Testis (tissue), 3 donors: ENCODE data around the gene STAC3. TPM values are rescaled to one million over a fixed set of nuclear protein-coding genes. Genes with fewer than 3 reads are reported as not detected.

Experiments
- DNase-seq: peaks from one replicate; pipeline ENCODE4 v3.0.0-alpha.2; 2019
- H3K27ac ChIP-seq, 2 donors: fragments of 200-600 bp; sonication (generic); one replicate each; pipeline ENCODE4 v1.5.1; 2019
- H3K27me3 ChIP-seq: fragments of 200-600 bp; sonication (generic); one replicate; pipeline ENCODE4 v1.5.1; 2019
- H3K36me3 ChIP-seq: fragments of 200-600 bp; sonication (generic); one replicate; pipeline ENCODE4 v1.5.1; 2017; ENCODE audit warnings: low read depth; ENCODE audit errors: missing control alignments
- H3K4me1 ChIP-seq: fragments of 200-600 bp; sonication (generic); one replicate; pipeline ENCODE4 v1.5.1; 2019
- H3K4me3 ChIP-seq, 2 donors: fragments of 200-600 bp; sonication (generic); one replicate each; pipeline ENCODE4 v1.5.1; 2017 to 2019
- H3K9me3 ChIP-seq: fragments of 200-600 bp; sonication (generic); one replicate; pipeline ENCODE4 v1.5.1; 2017
- POLR2A ChIP-seq: fragments of 450-650 bp; IDR thresholded peaks from one replicate; pipeline ENCODE4 v1.6.1; 2017; ENCODE audit warnings: antibody characterized with exemption, mild to moderate bottlenecking, moderate library complexity
- WGBS, 2 donors: methylation state at CpG; one replicate each; pipeline ENCODE4 v1.1.5; 2018; 5-methylcytosine and 5-hydroxymethylcytosine counted together
- intact Hi-C: fragments of 100-400 bp; cut with DNase I; formaldehyde crosslinking; loops from one replicate; pipeline ENCODE4 v1.15.1; 2023; ENCODE audit warnings: low total_unique reads
- polyA plus RNA-seq: library from polyadenylated mRNA; stranded (reverse); fragments of 350-450 nt; fragmentation: Illumina TruSeq; extraction: RNeasy Lipid Tissue Mini Kit (QIAGEN cat#74804); gene quantifications from one replicate; pipeline ENCODE4 v1.2.3, GENCODE V29; 2014; ENCODE audit warnings: low read depth, low replicate concordance; ENCODE audit not compliant: insufficient read depth
- total RNA-seq, 2 donors: library from RNA; depleted of rRNA; stranded (reverse); fragments of >200 nt; gene quantifications; one replicate each; pipeline ENCODE4 v1.2.3, GENCODE V29; 2016
- TF ChIP-seq, protein P1 (sequence below), 3 experiments: fragments of 450-650 bp in 2 of 3; fragments of 200-600 bp in 1 of 3; sonication (generic) in 1 of 3; IDR thresholded peaks; one replicate each; pipeline ENCODE4 v1.5.1; 2016 to 2019; ENCODE audit warnings: antibody characterized with exemption in 3 of 3, mild to moderate bottlenecking in 2 of 3, moderate library complexity in 1 of 3

STAC3 gene
- total and polyA plus RNA-seq, 3 donors from 2014 or later = 5.0 to 23.4 (median 12.0) TPM

DNA sequence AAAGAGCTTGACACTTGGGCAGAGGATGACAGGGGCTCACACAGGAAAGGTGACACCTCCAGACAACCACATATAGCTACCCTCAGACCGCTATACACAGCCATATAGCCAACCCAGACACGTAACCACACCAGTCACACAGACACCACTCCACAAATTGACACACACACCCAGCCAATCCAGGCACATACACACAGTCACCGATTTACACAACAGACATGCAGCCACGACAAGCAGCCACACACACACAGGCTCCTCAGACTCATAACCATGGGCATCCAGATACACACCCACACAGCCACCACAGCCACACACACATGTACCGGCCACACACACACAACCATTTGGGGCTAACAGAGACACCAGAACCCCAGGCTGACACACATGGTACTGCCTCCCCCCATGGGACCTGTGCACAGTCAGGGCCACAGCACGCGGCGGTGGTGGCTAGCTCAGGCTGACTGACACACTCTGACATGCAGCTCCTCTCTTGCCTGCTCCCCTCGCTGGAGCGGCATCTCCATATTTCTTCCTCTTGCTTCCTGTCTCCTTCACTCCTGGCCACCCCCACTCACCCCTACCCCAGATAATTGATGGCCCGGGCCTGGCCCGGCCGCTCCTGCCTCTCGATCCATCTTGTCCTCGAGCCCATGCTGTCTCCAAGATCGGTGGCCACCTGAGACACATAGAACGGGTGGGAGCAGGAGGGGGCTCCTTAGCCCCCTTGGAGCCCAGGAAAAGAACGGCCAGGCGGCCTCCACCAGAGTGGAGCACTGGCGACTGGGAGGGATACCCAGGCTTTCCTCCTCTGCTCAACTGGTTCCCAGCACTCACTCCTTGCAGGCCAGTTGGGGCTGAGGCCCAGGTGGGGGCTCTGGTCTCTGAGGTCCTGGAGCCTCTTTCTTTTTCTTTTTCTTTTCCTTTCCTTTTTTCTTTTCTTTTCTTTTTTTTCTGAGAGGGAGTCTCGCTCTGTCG is 27.5 kb downstream of the STAC3 start:
- no peak for DNase-seq
- Histone ChIP-seq H3K27ac (no peak overlapping the region), H3K27me3 (no peaks in the 10 kb centered on the region), H3K4me1 (peaks cover 7% of the 10 kb centered on the region), H3K9me3 (no peaks in the 10 kb centered on the region), H3K4me3 (no peak overlapping the region), H3K36me3 (no peaks in the 10 kb centered on the region)
- intact Hi-C loops = no loop called here
- WGBS, 2 donors = 80 to 86% methylated on average over 22 of the region's 22 CpGs
- TF ChIP-seq, protein P1, sequence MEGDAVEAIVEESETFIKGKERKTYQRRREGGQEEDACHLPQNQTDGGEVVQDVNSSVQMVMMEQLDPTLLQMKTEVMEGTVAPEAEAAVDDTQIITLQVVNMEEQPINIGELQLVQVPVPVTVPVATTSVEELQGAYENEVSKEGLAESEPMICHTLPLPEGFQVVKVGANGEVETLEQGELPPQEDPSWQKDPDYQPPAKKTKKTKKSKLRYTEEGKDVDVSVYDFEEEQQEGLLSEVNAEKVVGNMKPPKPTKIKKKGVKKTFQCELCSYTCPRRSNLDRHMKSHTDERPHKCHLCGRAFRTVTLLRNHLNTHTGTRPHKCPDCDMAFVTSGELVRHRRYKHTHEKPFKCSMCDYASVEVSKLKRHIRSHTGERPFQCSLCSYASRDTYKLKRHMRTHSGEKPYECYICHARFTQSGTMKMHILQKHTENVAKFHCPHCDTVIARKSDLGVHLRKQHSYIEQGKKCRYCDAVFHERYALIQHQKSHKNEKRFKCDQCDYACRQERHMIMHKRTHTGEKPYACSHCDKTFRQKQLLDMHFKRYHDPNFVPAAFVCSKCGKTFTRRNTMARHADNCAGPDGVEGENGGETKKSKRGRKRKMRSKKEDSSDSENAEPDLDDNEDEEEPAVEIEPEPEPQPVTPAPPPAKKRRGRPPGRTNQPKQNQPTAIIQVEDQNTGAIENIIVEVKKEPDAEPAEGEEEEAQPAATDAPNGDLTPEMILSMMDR (IDR thresholded peaks at IDR 0.05) = no peak
- no peak for TF ChIP-seq POLR2A

DNA sequence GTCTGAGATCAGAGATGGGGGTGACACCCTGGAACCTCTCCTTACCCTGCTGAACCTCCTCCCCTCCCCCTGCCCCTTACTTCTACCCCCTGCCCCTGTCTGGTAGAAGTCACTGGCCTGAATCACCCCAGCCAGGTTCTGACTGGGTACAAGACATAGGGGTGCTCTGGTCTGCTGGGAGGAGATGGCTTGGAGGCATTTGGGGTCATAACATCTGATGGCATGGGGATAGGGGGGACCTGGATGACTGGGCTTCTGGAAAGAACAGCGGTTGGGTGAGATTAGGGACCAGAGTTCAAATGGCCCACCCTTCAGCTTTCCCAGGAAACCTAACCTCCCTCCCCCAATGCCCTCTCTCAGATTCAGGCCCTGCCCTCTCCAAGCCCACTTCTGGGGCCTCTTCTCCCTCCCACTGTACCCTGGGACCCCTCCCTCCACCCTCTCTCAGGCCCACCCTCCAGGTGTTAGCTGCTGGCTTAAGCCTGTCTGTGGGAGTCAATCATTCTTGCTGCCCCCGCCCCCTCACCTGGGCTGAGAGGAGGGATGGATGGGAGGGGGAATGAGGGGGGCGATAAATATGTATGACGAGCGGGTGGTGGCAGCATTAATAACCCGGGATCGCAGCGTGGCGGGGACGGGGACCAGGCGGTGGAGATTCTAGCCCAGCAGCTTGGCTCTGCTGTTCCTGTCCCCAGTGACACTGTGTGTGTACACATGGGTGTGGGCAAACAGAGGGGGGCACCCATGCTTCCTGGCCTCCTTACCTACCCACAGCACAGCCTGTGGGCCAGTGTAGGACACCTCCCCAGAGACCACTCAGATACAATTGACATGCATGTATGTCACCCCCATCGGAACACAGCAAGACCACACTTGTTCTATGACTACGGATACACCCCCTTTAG is 28.4 kb downstream of the STAC3 start:
- H3K4me1 ChIP-seq = peaks cover 10% of the 10 kb centered on the region
- H3K27me3 ChIP-seq = no peaks in the 10 kb centered on the region
- 70 to 87% methylated on average over 11 to 13 of the region's 13 CpGs for WGBS, 2 donors
- TF ChIP-seq, protein P1 (IDR thresholded peaks at IDR 0.05) = no peak
- TF ChIP-seq POLR2A = no peak
- intact Hi-C loops = no loop called here
- DNase-seq = no peak
- H3K27ac ChIP-seq = no peak overlapping the region
- no peak overlapping the region for H3K4me3 ChIP-seq
- no peaks in the 10 kb centered on the region for H3K36me3 ChIP-seq
- no peaks in the 10 kb centered on the region for H3K9me3 ChIP-seq

DNA sequence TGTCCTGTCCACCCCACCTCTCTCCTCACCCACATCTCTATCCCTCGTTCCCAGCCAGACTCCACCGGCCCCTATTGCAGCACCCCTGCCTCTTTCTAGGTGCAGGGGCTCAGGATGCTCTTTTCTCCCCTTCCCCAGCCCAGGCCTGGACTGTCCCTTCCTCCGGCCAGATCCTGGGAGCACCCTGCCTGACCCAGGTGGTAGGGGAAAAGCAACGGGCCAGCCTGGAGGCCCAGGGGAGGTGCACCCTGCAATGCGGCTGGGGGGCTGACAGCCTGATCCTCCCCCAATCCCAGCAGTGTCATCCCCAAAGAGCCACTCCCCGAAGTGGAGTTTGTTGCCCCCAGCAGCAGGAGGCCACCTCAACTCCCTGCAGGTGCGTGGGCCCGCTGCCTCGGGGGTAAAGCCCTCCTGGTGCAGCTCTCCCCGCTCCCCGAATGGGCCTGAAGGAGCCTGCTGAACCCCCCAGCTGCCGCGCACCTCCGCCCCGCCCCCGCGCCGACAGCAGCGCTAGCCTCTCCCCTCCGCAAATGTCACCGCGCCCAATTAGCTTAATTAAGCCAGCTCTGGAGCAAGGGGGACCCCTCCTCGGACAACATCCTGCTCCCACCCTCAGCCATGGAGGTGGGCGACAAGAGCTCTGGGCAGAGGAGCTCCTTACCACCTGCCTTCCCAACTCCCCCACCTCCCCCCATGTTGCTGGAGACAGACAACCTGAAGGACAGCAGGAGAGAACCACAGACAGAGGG is 29.6 kb downstream of the STAC3 start:
- WGBS, 2 donors = 25 to 50% methylated on average over 12 to 24 of the region's 24 CpGs
- Histone ChIP-seq H3K27ac (no peak overlapping the region), H3K4me1 (peaks cover 11% of the 10 kb centered on the region), H3K9me3 (no peaks in the 10 kb centered on the region), H3K4me3 (no peak overlapping the region), H3K36me3 (no peaks in the 10 kb centered on the region), H3K27me3 (no peaks in the 10 kb centered on the region)
- TF ChIP-seq POLR2A = no peak
- TF ChIP-seq, protein P1 (IDR thresholded peaks at IDR 0.05) = no peak
- no peak for DNase-seq
- intact Hi-C loops = no loop called here

DNA sequence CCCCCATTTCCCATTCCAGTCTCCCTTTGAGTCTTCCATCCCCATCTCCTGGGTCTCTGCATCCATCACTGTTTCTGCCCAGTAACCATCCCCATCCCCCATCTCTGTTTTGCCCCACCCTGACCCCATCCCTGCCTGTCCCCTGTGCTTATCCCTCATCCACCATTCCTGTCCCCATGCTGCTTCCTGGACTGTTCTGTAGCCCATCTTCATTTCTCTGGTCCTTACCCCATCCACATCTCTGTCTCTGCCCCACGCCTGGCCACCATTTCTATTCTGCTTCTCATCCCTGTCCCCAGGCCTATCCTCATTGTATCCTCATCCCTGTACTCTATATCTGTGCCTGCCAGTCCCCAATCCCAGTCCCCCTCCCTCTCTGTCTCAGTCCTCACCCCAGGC is 30.2 kb downstream of the STAC3 start:
- DNase-seq = no peak
- H3K4me3 ChIP-seq = no peak overlapping the region
- TF ChIP-seq POLR2A = no peak
- TF ChIP-seq, protein P1 (IDR thresholded peaks at IDR 0.05) = no peak
- H3K27me3 ChIP-seq = no peaks in the 10 kb centered on the region
- no peak overlapping the region for H3K27ac ChIP-seq
- H3K9me3 ChIP-seq = no peaks in the 10 kb centered on the region
- no peaks in the 10 kb centered on the region for H3K36me3 ChIP-seq
- H3K4me1 ChIP-seq = peaks cover 15% of the 10 kb centered on the region
- intact Hi-C loops = no loop called here
- WGBS, 2 donors = 75 to 81% methylated on average over 1 of the region's 1 CpG
